GM12874 (cell line): ENCODE results near the gene NHSL2.

Source experiments
- TF ChIP-seq, protein P1 (sequence below): IDR thresholded peaks from 2 replicates; pipeline ENCODE4 v1.5.1; 2011; ENCODE audit warnings: low read depth, mild to moderate bottlenecking, control low read depth, low read length, moderate library complexity; ENCODE audit not compliant: insufficient read depth

The NHSL2 gene

DNA sequence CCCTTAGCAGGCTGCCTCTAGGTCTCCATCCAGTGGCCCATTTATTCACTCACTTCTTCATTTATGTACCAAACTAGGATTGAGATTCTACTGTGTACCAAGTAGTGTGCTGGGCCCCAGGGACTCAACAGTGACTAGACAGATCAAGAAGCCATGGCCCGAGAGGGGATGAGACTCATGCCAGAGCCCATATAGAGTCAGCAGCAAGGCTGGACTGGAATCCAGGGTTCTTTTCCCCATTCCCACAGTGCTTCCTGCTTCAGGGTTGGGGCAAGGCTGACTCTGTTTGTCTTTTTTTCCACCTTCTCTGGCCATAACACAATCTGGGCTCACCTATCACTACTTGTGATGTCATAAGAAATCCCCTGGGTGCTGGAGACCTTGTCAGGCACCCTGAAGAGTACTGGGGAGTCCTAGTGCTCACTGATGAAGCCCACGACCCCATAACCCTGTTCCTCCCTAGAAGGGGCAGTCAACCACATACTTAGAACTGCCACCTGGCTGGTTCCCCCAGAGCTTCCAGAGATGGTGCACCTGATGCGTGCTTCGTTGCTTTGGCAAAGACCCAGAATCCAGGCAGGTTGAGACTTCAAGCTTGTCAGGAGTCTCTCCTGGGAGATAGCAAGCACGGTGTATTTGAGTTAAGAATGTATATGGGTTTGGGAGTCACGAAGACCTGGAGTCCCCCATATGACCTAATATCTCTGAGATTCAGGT is 214.8 kb downstream of the NHSL2 start:
- TF ChIP-seq, protein P1, sequence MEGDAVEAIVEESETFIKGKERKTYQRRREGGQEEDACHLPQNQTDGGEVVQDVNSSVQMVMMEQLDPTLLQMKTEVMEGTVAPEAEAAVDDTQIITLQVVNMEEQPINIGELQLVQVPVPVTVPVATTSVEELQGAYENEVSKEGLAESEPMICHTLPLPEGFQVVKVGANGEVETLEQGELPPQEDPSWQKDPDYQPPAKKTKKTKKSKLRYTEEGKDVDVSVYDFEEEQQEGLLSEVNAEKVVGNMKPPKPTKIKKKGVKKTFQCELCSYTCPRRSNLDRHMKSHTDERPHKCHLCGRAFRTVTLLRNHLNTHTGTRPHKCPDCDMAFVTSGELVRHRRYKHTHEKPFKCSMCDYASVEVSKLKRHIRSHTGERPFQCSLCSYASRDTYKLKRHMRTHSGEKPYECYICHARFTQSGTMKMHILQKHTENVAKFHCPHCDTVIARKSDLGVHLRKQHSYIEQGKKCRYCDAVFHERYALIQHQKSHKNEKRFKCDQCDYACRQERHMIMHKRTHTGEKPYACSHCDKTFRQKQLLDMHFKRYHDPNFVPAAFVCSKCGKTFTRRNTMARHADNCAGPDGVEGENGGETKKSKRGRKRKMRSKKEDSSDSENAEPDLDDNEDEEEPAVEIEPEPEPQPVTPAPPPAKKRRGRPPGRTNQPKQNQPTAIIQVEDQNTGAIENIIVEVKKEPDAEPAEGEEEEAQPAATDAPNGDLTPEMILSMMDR = no peak

DNA sequence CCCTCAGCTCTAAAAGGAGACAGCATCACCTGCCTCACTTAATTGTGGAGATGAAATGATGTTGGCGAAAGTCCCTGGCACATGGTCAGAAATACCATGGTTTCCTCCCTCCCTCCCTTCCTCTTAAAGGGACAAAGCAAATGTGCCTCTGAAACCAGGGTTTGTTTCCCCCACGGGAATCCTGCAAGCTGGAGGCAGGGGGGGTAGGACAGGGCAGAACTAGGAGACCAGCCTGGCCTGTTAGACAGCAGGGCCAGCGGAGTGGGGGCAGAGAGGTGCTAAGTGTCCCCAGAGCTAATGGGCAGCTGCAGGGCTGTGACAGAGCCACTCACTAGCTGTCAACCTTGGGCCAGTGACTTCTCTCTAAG is 215.4 kb downstream of the NHSL2 start:
- TF ChIP-seq, protein P1 = no peak

DNA sequence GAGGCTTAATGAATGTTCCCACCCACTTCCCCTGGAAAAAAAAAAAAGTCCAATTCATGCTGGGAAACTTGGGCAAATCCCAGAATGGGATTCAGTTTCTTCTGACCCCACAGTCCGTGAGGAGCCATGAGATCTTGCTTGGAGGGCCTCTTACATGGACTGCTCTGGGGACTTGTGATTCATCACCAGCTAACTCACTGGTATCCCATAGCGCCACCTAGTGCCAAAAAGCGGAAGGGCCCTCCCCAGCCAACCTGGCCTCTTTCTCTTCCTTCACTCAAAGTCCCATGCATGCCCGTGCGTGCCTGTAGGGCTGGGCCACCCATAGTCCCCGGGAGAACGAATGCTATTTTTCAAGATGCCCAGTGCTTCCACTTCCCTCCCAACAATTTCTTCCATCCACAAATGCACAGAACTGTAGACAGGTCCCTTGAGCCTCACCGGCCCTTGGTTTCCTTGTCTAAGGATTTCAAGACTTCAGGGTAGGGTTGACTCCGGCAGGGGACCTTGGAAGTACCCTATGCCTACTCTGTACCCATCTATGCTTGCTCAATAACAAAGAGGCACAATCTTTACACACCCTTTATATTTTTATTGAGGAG is 216.0 kb downstream of the NHSL2 start:
- TF ChIP-seq, protein P1 = peak; percentile 76

DNA sequence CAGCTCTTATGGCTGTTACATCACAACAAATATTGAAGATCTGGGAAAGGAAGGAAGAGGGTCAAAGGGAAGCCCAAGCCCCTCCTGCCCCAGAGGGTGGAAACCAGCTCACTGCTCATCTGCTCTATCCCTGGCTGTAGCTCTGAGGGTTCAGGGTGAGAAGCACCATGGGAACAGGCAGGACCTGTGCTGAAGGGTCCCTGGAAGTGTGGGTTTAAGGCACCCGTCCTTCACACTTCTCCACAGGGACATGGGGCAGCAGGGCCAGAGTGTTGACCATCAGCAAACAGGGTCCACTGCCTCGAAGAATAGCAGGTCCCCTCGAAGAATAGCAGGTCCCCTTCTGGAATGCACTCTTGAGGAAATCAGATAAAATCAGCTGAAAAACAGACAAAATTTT is 216.7 kb downstream of the NHSL2 start:
- TF ChIP-seq, protein P1 = no peak

DNA sequence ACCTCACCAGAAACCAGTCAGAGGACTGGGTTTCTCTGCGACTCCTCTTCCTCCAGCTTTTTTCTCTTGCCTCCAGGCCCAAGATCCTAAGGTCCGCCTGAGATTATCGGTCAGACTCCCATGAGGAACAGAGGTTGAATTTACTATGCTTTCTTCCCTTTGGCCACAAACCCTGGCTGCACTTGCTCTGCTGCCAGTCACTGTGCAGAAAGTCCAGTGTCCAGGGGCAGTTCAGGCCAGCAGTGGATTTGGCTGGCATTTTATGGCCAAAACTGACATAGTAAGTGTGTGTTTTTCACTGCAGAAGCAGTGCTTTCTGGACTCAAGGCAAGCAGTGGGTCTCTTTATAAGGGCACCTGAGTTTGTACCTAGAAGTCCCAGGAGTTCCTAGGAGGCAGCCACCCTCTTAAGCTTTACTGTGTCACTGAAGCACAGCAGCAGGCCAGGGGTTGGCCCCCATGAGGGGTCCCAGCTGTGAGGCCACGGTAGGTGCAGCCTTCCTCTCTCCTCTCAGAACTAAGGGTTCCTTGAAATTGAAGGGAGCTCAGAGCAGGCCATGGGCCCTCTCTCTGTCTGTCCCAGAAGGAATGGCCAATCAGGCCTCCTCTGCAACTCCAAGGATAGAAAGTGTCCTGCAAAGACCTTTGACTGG is 217.7 kb downstream of the NHSL2 start:
- TF ChIP-seq, protein P1 = no peak

DNA sequence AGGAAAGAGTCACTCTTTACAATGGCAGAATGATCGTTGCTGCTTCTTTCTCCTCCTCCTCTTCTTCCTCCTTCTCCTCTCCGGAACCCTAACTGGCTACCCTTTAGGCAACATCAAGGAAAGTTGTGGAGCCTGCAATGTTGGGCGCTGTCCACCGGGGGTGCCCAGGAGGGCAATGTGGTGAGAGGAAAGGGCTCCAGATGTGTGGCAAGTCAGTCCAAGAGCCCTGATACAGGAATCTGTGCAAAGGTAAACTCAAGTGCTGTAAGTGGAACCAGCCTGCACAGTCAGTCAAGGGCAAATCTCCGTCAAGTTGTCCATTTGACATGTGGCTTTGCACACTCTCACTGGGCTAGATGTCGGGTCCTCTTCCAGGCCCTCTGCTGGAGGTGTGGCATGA is 218.2 kb downstream of the NHSL2 start:
- TF ChIP-seq, protein P1 = peak; percentile 22; the same call in 1 of the 2 replicates

DNA sequence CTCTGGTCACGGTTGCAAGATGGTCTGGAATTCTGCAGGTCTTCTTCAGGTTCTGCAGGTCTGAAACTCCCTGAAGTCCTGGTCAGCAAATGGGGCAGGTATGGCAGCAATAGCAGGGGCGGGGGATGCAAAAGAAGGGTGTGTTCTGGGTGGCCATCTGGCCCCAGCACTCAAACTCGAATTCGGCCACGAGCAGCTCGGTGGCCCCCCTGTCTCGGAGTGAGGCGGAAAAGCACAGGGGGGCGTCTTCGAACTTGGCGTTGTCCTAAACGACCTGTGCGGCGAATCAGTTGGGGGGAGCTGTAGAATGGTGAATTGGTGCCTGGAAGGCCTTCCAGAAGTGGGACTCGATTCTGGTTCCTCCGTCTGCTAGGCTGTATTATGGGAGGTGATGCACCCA is 219.0 kb downstream of the NHSL2 start:
- TF ChIP-seq, protein P1 = no peak
